Activated T-helper 1 cell treated with anti-CD3 and anti-CD28 coated beads, Interleukin-12 subunit alpha, Interleukin-12 subunit beta, Interleukin-2, Interleukin-4 antibody, amounts not matched to agents 30 ng/mL and 10 ng/mL and 1 ng/mL, durations not matched to agents 14 hours and 24 hours and 36 hours (primary cell): Measurements from ENCODE around the gene UBXN1. TPM values are rescaled to one million over a fixed set of nuclear protein-coding genes. Genes with fewer than 3 reads are reported as not detected.
A peak's percentile ranks its signal among the peaks of the same experiment; 100 is the strongest.

Experiments
- DNase-seq: peaks from one replicate; pipeline ENCODE4 v3.0.0; 2021; ENCODE audit warnings: low spot score
- H3K27ac Mint-ChIP-seq: one replicate; pipeline ENCODE4 v1.8.0; 2021; ENCODE audit warnings: mild to moderate bottlenecking, mixed read lengths
- H3K27me3 Mint-ChIP-seq: one replicate; pipeline ENCODE4 v1.8.0; 2022; ENCODE audit warnings: mild to moderate bottlenecking, moderate library complexity, mixed read lengths; ENCODE audit not compliant: insufficient read depth
- H3K36me3 Mint-ChIP-seq: one replicate; pipeline ENCODE4 v1.8.0; 2021; ENCODE audit warnings: low read depth, mixed read lengths
- H3K4me1 Mint-ChIP-seq: one replicate; pipeline ENCODE4 v1.8.0; 2021; ENCODE audit warnings: low read depth, mixed read lengths
- H3K4me3 Mint-ChIP-seq: one replicate; pipeline ENCODE4 v1.8.0; 2021; ENCODE audit warnings: mild to moderate bottlenecking, moderate library complexity, mixed read lengths
- H3K9me3 Mint-ChIP-seq: one replicate; pipeline ENCODE4 v1.8.0; 2021; ENCODE audit warnings: mixed read lengths
- intact Hi-C: fragments of 100-400 bp; cut with micrococcal nuclease; formaldehyde crosslinking; loops from one replicate; pipeline ENCODE4 v1.15.1; 2024
- total RNA-seq: library from RNA; stranded (reverse); gene quantifications from 2 replicates; pipeline ENCODE4 v1.2.3, GENCODE V29; 2022

UBXN1 gene, protein sequence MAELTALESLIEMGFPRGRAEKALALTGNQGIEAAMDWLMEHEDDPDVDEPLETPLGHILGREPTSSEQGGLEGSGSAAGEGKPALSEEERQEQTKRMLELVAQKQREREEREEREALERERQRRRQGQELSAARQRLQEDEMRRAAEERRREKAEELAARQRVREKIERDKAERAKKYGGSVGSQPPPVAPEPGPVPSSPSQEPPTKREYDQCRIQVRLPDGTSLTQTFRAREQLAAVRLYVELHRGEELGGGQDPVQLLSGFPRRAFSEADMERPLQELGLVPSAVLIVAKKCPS
- 125 and 128 TPM in 2 replicates for total RNA-seq

- peak within 1 kb of the TSS; percentile 82 for H3K27ac Mint-ChIP-seq
- peaks cover 16% of the 10 kb centered on the region for H3K36me3 Mint-ChIP-seq
- peaks cover 36% of the 10 kb centered on the region for H3K4me1 Mint-ChIP-seq
- intact Hi-C loops: loop anchor here (1.0 to 10.0 kb wide), 9 partner anchors 8 to 254 kb away; partner anchors contain the start of genes C11orf98, CSKMT, HNRNPUL2 and INTS5
- no peaks in the 10 kb centered on the region for H3K9me3 Mint-ChIP-seq
- peak within 1 kb of the TSS; percentile 80 for H3K4me3 Mint-ChIP-seq
- no peaks in the 10 kb centered on the region for H3K27me3 Mint-ChIP-seq
- DNase-seq: peak; percentile 79
Measured at GRCh38 chr11:62678770-62679696, at the start of gene UBXN1. UBXN1 (minus strand) TSS chr11:62679073; CDS start chr11:62678923, 150 bp downstream.

GRCh38 chr11:62728171-62728988 lies 49.5 kb upstream of the UBXN1 start, which contains the start of gene TTC9C:
TTC9C (plus strand) TSS chr11:62728486; CDS start chr11:62728849, 363 bp downstream.
- peaks cover 39% of the 10 kb centered on the region for H3K4me1 Mint-ChIP-seq
- peak within 1 kb of the TSS; percentile 99 for H3K27ac Mint-ChIP-seq
- intact Hi-C loops: loop anchor here (1.0 to 2.0 kb wide), 6 partner anchors 25 to 152 kb away; partner anchors contain the start of genes POLR2G, SLC3A2, STX5 and TAF6L
- H3K4me3 Mint-ChIP-seq: peak within 1 kb of the TSS; percentile 91
- H3K27me3 Mint-ChIP-seq: no peaks in the 10 kb centered on the region
- no peaks in the 10 kb centered on the region for H3K9me3 Mint-ChIP-seq
- peaks cover 37% of the 10 kb centered on the region for H3K36me3 Mint-ChIP-seq
- DNase-seq: peak; percentile 77

DNA sequence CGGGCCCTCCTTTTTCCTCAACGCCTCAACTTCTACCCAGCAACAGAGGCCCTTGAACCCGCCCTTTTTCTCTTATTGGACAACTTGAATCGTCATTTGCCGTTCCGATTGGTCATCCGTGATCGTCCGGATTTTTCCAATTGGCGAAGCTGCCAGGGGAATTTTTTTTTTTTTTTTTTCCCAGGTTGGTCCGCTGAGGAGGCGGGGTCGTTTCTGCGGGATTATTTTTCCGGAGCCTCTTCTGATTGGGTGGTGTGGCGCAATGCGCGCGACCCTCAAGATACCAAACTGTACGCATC lies 48.9 kb upstream of the UBXN1 start:
- H3K4me1 Mint-ChIP-seq: peaks cover 39% of the 10 kb centered on the region
- H3K27me3 Mint-ChIP-seq: no peaks in the 10 kb centered on the region
- no peaks in the 10 kb centered on the region for H3K9me3 Mint-ChIP-seq
- peak overlapping the region; percentile 99 for H3K27ac Mint-ChIP-seq
- intact Hi-C loops: loop anchor here (1.0 to 2.0 kb wide), 16 partner anchors 19 to 153 kb away; partner anchors contain the start of genes C11orf98, CSKMT, GANAB and MTA2
- peaks cover 37% of the 10 kb centered on the region for H3K36me3 Mint-ChIP-seq
- DNase-seq: peak; percentile 86
- peak overlapping the region; percentile 91 for H3K4me3 Mint-ChIP-seq

- Mint-ChIP-seq H3K4me3 (peak within 1 kb of the TSS; percentile 91), H3K4me1 (peaks cover 43% of the 10 kb centered on the region), H3K27me3 (no peaks in the 10 kb centered on the region), H3K27ac (peak within 1 kb of the TSS; percentile 99), H3K36me3 (peaks cover 41% of the 10 kb centered on the region), H3K9me3 (no peaks in the 10 kb centered on the region)
- intact Hi-C loops: loop anchor here (1.0 kb wide), 10 partner anchors 18 to 136 kb away; partner anchors contain the start of genes C11orf98, CSKMT, GANAB and MTA2
- peak; percentile 99 for DNase-seq
Measured at GRCh38 chr11:62727165-62727871, 48.4 kb upstream of the UBXN1 start, which contains the start of gene HNRNPUL2. HNRNPUL2 (minus strand) TSS chr11:62727457; CDS start chr11:62727156, 301 bp downstream.

DNA sequence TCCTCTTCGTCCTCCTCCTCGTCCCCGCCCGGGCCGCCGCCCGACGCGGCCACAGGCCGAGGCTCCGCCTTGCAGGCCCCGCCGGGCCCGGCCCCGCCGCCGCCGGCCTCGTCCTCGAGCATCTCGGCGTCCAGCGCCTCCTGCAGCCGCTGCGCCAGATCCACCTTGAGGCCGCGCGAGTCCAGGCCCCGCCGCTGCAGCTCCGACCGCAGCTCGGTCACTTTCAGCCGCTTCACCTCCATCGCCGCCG lies 48.0 kb upstream of the UBXN1 start:
- peak overlapping the region; percentile 99 for H3K27ac Mint-ChIP-seq
- intact Hi-C loops: loop anchor here (1.0 kb wide), 10 partner anchors 18 to 136 kb away; partner anchors contain the start of genes C11orf98, CSKMT, GANAB and MTA2
- H3K27me3 Mint-ChIP-seq: no peaks in the 10 kb centered on the region
- H3K4me3 Mint-ChIP-seq: peak overlapping the region; percentile 91
- H3K36me3 Mint-ChIP-seq: peaks cover 46% of the 10 kb centered on the region
- H3K4me1 Mint-ChIP-seq: peaks cover 48% of the 10 kb centered on the region
- no peaks in the 10 kb centered on the region for H3K9me3 Mint-ChIP-seq
- no peak for DNase-seq

DNA sequence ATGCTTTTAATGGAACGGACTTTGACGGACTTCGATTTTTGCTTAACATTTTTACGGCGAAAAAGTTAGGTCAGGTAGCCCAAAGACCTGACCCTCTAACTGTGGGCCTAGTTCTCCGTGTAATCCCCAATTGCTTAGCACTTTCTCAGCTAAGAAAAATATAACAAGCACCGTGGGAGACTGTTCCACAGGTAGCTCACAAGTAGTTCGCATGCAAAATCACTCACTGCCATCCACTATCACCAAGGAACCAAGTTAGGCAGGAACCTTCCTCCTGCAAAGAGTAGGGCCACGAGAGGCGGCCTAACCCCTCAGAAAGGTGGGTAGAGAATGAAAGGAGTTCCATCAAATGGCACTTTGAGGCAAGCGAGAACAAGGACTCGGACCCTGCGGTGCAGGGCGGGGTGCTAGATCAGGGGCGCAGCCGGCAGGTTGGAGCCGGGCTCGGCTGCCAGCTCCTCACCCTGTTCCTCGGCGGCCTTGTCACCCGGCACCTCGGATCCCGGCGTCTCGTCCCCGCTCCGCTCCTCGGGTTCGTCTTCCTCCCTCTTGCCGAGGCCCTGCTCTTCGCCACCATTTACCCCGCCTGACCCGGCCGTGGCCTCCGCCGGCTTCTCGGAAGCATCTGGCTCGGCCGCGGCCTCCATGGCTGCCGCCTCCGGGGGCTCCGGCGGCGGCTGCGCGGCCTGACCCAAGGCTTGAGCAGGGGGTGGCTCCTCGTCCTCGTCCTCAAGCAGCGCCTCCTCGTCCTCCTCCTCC lies 47.5 kb upstream of the UBXN1 start:
- Mint-ChIP-seq H3K9me3 (no peaks in the 10 kb centered on the region), H3K36me3 (peaks cover 51% of the 10 kb centered on the region), H3K4me1 (peaks cover 53% of the 10 kb centered on the region), H3K27me3 (no peaks in the 10 kb centered on the region), H3K4me3 (peak overlapping the region; percentile 91), H3K27ac (peak overlapping the region; percentile 80)
- DNase-seq: no peak
- intact Hi-C loops: no loop called here

DNA sequence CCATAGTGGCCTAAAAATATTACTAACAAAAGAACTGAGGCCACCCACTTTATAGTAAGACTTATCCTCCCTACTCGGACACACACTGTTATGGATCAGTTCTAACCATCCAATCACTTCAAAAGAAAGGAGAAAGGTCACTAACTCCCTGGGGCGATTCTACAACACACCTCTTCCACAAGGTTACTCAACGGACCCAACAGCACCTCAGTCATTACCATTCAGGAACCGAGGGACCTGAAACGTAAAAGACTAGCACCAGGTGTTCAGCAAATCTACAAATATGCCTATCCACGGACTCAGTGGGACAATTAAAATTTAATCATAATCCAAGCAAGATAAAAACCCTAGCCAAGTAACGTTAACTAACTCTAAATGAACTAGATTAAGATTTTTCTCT lies 46.8 kb upstream of the UBXN1 start:
- H3K36me3 Mint-ChIP-seq: peaks cover 55% of the 10 kb centered on the region
- intact Hi-C loops: loop anchor here (1.0 kb wide), 1 partner anchor 85 kb away; no protein-coding TSS in a partner anchor
- no peaks in the 10 kb centered on the region for H3K27me3 Mint-ChIP-seq
- peak overlapping the region; percentile 91 for H3K4me3 Mint-ChIP-seq
- no peaks in the 10 kb centered on the region for H3K9me3 Mint-ChIP-seq
- no peak for DNase-seq
- H3K27ac Mint-ChIP-seq: peak overlapping the region; percentile 80
- H3K4me1 Mint-ChIP-seq: peaks cover 59% of the 10 kb centered on the region

DNA sequence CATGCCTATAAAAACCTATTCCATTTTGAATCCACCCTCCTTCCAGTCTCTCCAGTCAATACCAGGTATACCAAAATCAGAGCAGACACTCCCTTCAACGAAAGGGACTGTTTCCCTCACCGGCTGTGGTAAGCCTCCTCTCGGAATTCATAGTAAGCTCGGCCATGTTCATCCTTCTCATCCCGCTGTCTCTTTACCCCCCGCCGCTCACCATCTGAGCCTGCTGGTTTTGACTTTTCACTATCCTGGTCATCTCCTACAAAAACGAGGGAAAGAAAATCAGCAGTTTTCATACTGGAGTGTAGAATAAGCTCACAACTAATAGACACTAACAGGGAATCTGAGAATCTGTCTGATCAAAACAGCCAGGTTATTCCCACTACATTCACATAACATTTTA lies 45.3 kb upstream of the UBXN1 start:
- peak overlapping the region; percentile 25 for H3K27ac Mint-ChIP-seq
- H3K27me3 Mint-ChIP-seq: no peaks in the 10 kb centered on the region
- intact Hi-C loops: loop anchor here (1.0 kb wide), 1 partner anchor 11 kb away; no protein-coding TSS in a partner anchor
- peaks cover 68% of the 10 kb centered on the region for H3K36me3 Mint-ChIP-seq
- no peak for DNase-seq
- peak overlapping the region; percentile 91 for H3K4me3 Mint-ChIP-seq
- no peaks in the 10 kb centered on the region for H3K9me3 Mint-ChIP-seq
- H3K4me1 Mint-ChIP-seq: peaks cover 61% of the 10 kb centered on the region

DNA sequence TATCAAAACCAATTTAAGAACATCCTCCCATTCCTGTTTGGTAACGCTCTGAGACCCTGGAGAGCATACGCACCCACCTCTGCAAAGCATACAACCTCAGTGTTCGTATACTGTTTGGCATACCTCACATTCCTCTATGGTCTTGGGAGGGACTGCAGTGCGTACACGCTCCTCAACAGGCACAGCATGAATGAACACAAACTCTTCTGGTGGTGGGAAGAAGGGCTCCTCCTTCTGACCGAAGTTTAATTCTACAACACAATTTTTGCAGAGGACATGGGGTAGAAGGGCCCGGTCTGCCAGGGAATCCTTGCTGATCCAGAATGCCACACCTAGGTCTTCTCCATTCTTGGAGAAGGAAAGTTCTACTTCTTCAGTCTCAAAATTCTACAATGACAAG lies 43.1 kb upstream of the UBXN1 start:
- H3K9me3 Mint-ChIP-seq: no peaks in the 10 kb centered on the region
- H3K27ac Mint-ChIP-seq: peak overlapping the region; percentile 31
- no peaks in the 10 kb centered on the region for H3K27me3 Mint-ChIP-seq
- intact Hi-C loops: no loop called here
- peaks cover 73% of the 10 kb centered on the region for H3K4me1 Mint-ChIP-seq
- DNase-seq: no peak
- no peak overlapping the region for H3K4me3 Mint-ChIP-seq
- H3K36me3 Mint-ChIP-seq: peaks cover 75% of the 10 kb centered on the region

DNA sequence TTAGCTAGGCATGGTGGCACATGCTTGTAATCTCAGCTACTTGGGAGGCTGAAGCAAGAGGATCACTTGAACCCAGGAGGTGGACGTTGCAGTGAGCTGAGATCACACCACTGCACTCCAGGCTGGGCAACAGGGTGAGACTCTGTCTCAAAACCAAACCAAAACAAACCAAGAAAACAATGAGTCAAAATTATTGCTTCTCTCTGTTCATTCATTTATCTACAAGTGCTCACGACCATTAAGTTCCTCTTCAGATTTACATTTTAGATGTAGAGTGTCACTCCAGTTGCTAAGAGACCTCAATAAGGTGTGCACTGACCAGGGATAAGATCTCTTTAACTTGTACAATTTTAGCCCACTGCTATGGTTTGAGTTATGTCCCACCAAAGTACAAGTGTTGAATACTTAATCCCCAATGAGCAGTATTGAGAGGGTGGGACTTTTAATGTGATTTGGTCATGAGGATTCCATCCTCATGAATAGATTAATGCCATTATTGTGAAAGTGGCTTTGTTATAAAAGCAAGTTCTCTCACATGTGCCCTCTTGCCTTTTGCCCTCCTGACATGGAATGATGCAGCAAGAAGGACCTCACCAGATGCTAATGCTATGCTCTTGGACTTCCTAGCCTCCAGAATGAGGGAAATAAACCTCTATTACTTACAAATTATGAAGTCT lies 40.6 kb upstream of the UBXN1 start:
- DNase-seq: no peak
- Mint-ChIP-seq H3K27me3 (no peaks in the 10 kb centered on the region), H3K9me3 (no peaks in the 10 kb centered on the region), H3K4me3 (no peak overlapping the region), H3K36me3 (peaks cover 84% of the 10 kb centered on the region), H3K4me1 (peaks cover 84% of the 10 kb centered on the region), H3K27ac (peak overlapping the region; percentile 49)
- intact Hi-C loops: no loop called here

DNA sequence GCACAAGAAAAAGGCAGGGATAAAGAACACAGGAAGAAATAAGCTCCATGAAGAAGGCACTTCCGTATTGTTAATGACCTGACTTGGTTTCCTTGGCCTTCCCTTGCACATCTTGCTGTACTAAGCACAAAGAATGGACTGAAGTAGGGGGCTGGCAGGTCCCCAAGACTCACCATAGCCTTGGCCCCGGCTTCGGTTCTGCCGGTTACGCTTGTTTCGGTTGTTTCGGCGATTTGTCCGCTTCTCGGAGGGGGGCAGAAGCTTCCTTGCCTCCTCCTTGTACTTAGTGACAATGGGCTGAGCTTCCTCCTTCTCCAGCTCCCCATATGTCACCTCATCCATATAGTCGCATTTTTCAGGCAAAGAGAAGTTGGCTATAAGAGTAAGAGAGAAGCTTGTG lies 37.9 kb upstream of the UBXN1 start:
- H3K36me3 Mint-ChIP-seq: peaks cover 80% of the 10 kb centered on the region
- H3K27ac Mint-ChIP-seq: peak overlapping the region; percentile 44
- no peak overlapping the region for H3K4me3 Mint-ChIP-seq
- peaks cover 83% of the 10 kb centered on the region for H3K4me1 Mint-ChIP-seq
- no peaks in the 10 kb centered on the region for H3K27me3 Mint-ChIP-seq
- DNase-seq: no peak
- no peaks in the 10 kb centered on the region for H3K9me3 Mint-ChIP-seq
- intact Hi-C loops: no loop called here
